Kidney tubule cell (primary cell): Measurements from ENCODE around the gene SIGLEC7.
"Not testable (repeated sequence)": the region's sequence is repeated elsewhere in the genome, so short reads cannot be mapped to it uniquely, and the experiment has no call there.

Experiments used
- DNase-seq: peaks from one replicate; pipeline ENCODE4 v3.0.0-alpha.2; 2018; ENCODE audit warnings: low spot score

The SIGLEC7 gene

GRCh38 chr19:51139299-51140014, 2.6 kb upstream of the SIGLEC7 start:
- DNase-seq = no peak

- no peak for DNase-seq
These were observed 1.7 kb upstream of the SIGLEC7 start for GRCh38 chr19:51140441-51140840.

GRCh38 chr19:51141181-51141580, 920 bp upstream of the SIGLEC7 start:
- DNase-seq = no peak

- not testable (repeated sequence) for DNase-seq
These were observed 841 bp downstream of the SIGLEC7 start for GRCh38 chr19:51142809-51143475.

- DNase-seq = no peak
These were observed 1.4 kb downstream of the SIGLEC7 start for GRCh38 chr19:51143486-51143885.

GRCh38 chr19:51144482-51145045, 2.5 kb downstream of the SIGLEC7 start:
- DNase-seq = no peak

GRCh38 chr19:51145916-51146493, 3.9 kb downstream of the SIGLEC7 start:
- DNase-seq = no peak

- no peak for DNase-seq
These were observed 4.7 kb downstream of the SIGLEC7 start for GRCh38 chr19:51146751-51147150.

- DNase-seq = no peak
These were observed 5.6 kb downstream of the SIGLEC7 start for GRCh38 chr19:51147663-51148062.

GRCh38 chr19:51148580-51148979, 6.5 kb downstream of the SIGLEC7 start:
- no peak for DNase-seq

GRCh38 chr19:51150627-51151026, 8.5 kb downstream of the SIGLEC7 start:
- no peak for DNase-seq

- DNase-seq = no peak
These were observed 14.6 kb downstream of the SIGLEC7 start for GRCh38 chr19:51156710-51157109.

GRCh38 chr19:51157265-51157664, 15.2 kb downstream of the SIGLEC7 start:
- no peak for DNase-seq

- peak; percentile 27 for DNase-seq
These were observed 16.5 kb downstream of the SIGLEC7 start for GRCh38 chr19:51158474-51159129.

- DNase-seq = no peak
These were observed 17.6 kb downstream of the SIGLEC7 start for GRCh38 chr19:51159656-51160055.

GRCh38 chr19:51161266-51161665, 19.2 kb downstream of the SIGLEC7 start:
- peak; percentile 21 for DNase-seq

- no peak for DNase-seq
These were observed 19.9 kb downstream of the SIGLEC7 start for GRCh38 chr19:51161867-51162496.

- DNase-seq = no peak
These were observed 21.2 kb downstream of the SIGLEC7 start for GRCh38 chr19:51163257-51163656.

- no peak for DNase-seq
These were observed 22.1 kb downstream of the SIGLEC7 start for GRCh38 chr19:51164215-51164614.

GRCh38 chr19:51166846-51167490, 24.9 kb downstream of the SIGLEC7 start:
- no peak for DNase-seq

GRCh38 chr19:51168564-51169282, 26.6 kb downstream of the SIGLEC7 start:
- DNase-seq = no peak
